Common myeloid progenitor, CD34-positive (primary cell): ENCODE measurements around the gene CHP1.

ENCODE experiments used
- CTCF ChIA-PET: fragments of 350-600 bp; sonication (Branson Sonifier 250); formaldehyde crosslinking; loops from one replicate; lab custom pipeline; 2021; ENCODE audit warnings: antibody characterized with exemption; lab: Charles Lee
- POLR2A ChIA-PET: fragments of 350-600 bp; sonication (Branson Sonifier 250); formaldehyde crosslinking; loops from one replicate; lab custom pipeline; 2021; ENCODE audit warnings: antibody characterized with exemption; lab: Charles Lee
- DNase-seq, 3 donors: peaks; one replicate each; pipeline versions ENCODE4 v3.0.0 to v3.0.0-alpha.2; 2013
- H3K27ac ChIP-seq, 2 experiments: 1 replicate in 1 of 2; 2 replicates in 1 of 2; pipeline ENCODE4 v1.7.0; 2013; ENCODE audit warnings: inconsistent platforms in 2 of 2, low read length in 2 of 2, mild to moderate bottlenecking in 2 of 2, low read depth in 1 of 2, moderate library complexity in 1 of 2; ENCODE audit not compliant: severe bottlenecking in 2 of 2, insufficient read depth in 1 of 2, poor library complexity in 1 of 2
- H3K27me3 ChIP-seq, 5 experiments: replicated peaks in 2 of 5; 1 replicate in 3 of 5; 2 replicates in 2 of 5; pipeline versions ENCODE4 v1.6.1 to v1.7.0; 2013; ENCODE audit warnings: low read length in 4 of 5, mild to moderate bottlenecking in 2 of 5, moderate library complexity in 2 of 5, inconsistent platforms in 1 of 5; ENCODE audit not compliant: insufficient read depth in 5 of 5, control insufficient read depth in 4 of 5
- H3K36me3 ChIP-seq, 4 experiments: 1 replicate in 2 of 4; 2 replicates in 2 of 4; pipeline versions ENCODE4 v1.6.1 to v1.7.0; 2013; ENCODE audit warnings: low read length in 3 of 4, control low read depth in 1 of 4, mild to moderate bottlenecking in 1 of 4; ENCODE audit not compliant: control insufficient read depth in 4 of 4, insufficient read depth in 4 of 4
- H3K4me1 ChIP-seq, 4 experiments: 1 replicate in 3 of 4; 2 replicates in 1 of 4; pipeline versions ENCODE4 v1.6.1 to v1.7.1; 2013; ENCODE audit warnings: low read length in 3 of 4, mild to moderate bottlenecking in 3 of 4, control low read depth in 1 of 4, inconsistent platforms in 1 of 4, moderate library complexity in 1 of 4; ENCODE audit not compliant: control insufficient read depth in 4 of 4, insufficient read depth in 4 of 4; ENCODE audit errors: control extremely low read depth in 1 of 4
- H3K4me3 ChIP-seq, 7 experiments: 1 replicate in 4 of 7; 2 replicates in 3 of 7; pipeline versions ENCODE4 v1.5.1 to v1.7.0; 2013; ENCODE audit warnings: mild to moderate bottlenecking in 7 of 7, low read length in 6 of 7, moderate library complexity in 6 of 7, inconsistent platforms in 2 of 7, low read depth in 2 of 7, control low read depth in 1 of 7; ENCODE audit not compliant: insufficient read depth in 4 of 7, control insufficient read depth in 1 of 7; ENCODE audit errors: extremely low read depth in 1 of 7
- H3K9me3 ChIP-seq, 5 experiments: 1 replicate in 4 of 5; 2 replicates in 1 of 5; pipeline versions ENCODE4 v1.6.1 to v1.7.1; 2013; ENCODE audit warnings: low read length in 4 of 5, mild to moderate bottlenecking in 2 of 5, inconsistent platforms in 1 of 5, low read depth in 1 of 5, moderate library complexity in 1 of 5; ENCODE audit not compliant: control insufficient read depth in 4 of 5, insufficient read depth in 2 of 5; ENCODE audit errors: control extremely low read depth in 1 of 5
- WGBS: methylation state at CpG from one replicate; pipeline ENCODE4 v1.1.5; 2013; ENCODE audit not compliant: insufficient coverage; 5-methylcytosine and 5-hydroxymethylcytosine counted together

Gene CHP1

DNA sequence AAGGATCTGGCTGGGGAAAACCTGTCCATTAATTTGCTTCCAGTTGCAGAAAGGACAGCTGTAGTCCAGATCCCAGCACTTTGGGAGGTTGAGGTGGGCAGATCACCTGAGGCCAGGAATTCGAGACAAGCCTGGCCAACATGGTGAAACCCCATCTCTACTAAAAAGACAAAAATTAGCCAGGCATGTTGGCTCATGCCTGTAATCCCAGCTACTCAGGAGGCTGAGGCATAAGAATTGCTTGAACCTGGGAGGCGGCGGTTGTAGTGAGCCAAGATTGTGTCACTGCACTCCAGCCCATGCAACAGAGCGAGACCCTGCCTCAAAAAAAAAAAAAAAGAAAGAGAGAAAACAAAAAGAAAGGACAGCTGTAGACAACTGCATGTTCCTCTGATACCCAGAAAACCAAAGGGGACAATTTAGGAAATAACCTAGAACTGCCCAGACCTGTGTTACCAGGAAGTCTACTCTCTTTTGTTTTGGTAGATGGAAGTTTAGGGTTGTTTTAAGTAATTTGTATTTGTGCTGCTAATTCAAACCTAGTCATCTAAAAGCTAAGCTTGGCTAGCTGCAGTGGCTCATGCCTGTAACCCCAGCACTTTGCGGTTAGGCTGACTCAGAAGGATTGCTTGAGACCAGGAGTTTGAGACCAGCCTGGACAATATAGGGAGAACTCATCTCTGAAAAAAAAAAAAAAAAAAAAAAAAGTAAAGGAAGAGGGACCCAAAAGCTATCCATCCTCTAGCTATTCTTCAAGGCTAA lies 23.2 kb upstream of the CHP1 start:
- ChIA-PET POLR2A (no interaction called here), CTCF (interaction anchor here (1.2 kb wide), 1 partner anchor 19 kb away, joined by 3 read pairs; no protein-coding TSS in a partner anchor)
- Histone ChIP-seq H3K27me3 (no peaks in the 10 kb centered on the region), H3K27ac (no peak overlapping the region), H3K9me3 (no peaks in the 10 kb centered on the region), H3K4me1 (no peaks in the 10 kb centered on the region), H3K36me3 (no peaks in the 10 kb centered on the region), H3K4me3 (no peak overlapping the region)
- DNase-seq: no peak
- WGBS: 95% methylated on average over 2 of the region's 5 CpGs

DNA sequence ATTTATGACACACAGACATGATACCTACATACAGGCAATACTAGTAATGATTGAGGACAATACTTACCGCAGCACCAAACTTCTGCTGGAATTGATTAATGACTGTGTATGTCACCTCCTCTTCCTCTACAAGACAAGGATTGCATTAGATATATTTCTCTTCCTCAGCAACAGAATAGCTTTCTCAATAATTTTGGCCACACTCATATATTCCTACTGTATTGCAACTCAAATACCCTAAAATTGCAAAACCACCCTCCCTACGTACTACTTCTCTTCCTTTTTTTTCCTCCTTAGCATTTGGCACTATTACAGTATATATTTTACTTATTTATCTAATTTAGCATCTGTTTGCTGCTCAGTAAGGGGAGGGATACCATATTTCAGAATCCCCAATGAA lies 15.4 kb upstream of the CHP1 start:
- ChIA-PET CTCF (no interaction called here), POLR2A (no interaction called here)
- H3K4me1 ChIP-seq: no peaks in the 10 kb centered on the region
- H3K27me3 ChIP-seq: peaks cover 0 to 2% (median 0%) of the 10 kb centered on the region in 5 experiments
- no peaks in the 10 kb centered on the region for H3K36me3 ChIP-seq
- H3K9me3 ChIP-seq: no peaks in the 10 kb centered on the region
- no CpG with 5 or more reads among the region's 2 CpGs for WGBS
- H3K4me3 ChIP-seq: no peak overlapping the region
- DNase-seq: peak in 2 of 3 donors; percentile 6
- H3K27ac ChIP-seq: no peak overlapping the region

DNA sequence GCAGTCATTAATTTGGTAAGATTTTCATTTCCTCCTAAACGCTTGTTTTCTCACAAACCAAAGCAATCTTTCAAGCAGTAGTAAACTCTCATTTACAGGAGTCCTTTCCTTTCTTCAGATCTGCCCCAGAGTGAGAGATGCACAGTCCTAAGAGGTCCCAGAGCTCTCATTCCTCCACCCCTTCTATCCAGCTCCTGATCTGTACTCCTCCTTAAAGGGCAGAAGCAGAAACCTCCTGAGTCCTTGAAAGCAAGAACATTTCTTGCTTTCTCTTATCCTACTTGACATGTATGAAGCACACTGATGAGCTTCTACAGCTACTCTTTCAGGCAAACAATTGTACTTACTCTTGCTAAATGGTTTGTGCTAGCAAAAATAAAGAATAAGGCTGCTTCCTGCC lies 12.2 kb upstream of the CHP1 start:
- Histone ChIP-seq H3K4me3 (no peak overlapping the region), H3K4me1 (no peaks in the 10 kb centered on the region), H3K27ac (no peak overlapping the region), H3K36me3 (no peaks in the 10 kb centered on the region), H3K27me3 (peaks cover 0 to 2% (median 0%) of the 10 kb centered on the region in 5 experiments), H3K9me3 (no peaks in the 10 kb centered on the region)
- no peak for DNase-seq
- POLR2A ChIA-PET: no interaction called here
- CTCF ChIA-PET: no interaction called here
- WGBS: 25% methylated on average over 1 of the region's 1 CpG

DNA sequence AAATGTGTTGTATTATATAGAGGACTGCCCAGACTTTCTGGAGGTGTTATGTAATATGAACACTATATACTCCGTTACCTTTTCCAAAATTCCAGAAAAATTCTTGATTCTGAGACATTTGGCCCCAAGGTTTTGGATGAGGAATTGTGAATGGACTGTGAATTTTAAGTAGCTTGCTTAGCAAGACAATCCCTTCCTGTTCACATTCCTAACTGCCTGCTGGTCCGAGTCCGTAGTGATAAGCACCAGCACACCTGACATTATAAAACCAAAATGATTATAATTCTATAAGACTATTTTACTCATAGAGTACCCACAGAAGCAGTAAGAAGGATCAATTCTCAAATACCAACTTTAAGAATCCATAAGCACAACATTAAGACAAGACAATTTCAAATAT lies 11.7 kb upstream of the CHP1 start:
- ChIA-PET POLR2A (no interaction called here), CTCF (no interaction called here)
- Histone ChIP-seq H3K4me3 (no peak overlapping the region), H3K9me3 (no peaks in the 10 kb centered on the region), H3K27me3 (peaks cover 0 to 2% (median 0%) of the 10 kb centered on the region in 5 experiments), H3K4me1 (no peaks in the 10 kb centered on the region), H3K27ac (no peak overlapping the region), H3K36me3 (no peaks in the 10 kb centered on the region)
- WGBS: no CpG with 5 or more reads among the region's 3 CpGs
- no peak for DNase-seq

DNA sequence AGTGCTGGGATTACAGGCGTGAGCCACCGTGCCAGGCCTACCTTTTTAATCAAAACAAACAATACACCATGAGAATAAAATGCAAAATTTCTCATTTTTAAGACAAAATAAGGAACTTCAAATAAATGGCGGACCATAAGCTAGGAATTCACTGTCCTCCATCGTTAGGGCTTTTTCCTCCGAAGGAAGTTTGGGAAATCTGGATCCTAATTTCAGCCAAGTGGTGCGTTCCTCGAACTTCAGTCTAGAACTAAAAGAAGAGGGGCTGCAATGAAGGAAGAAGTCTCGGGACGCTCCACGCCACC lies 771 bp upstream of the CHP1 start:
- H3K4me3 ChIP-seq: peak overlapping the region in 3 of 7 experiments; percentile 48 to 96 (median 86)
- ChIA-PET CTCF (interaction anchor here (0.8 to 2.7 kb wide), 3 partner anchors 29 to 118 kb away, joined by 3 to 8 read pairs (median 3); no protein-coding TSS in a partner anchor), POLR2A (interaction anchor here (1.5 kb wide), 1 partner anchor 11 kb away, joined by 4 read pairs; no protein-coding TSS in a partner anchor)
- H3K36me3 ChIP-seq: peaks cover 0 to 2% (median 0%) of the 10 kb centered on the region in 4 experiments
- H3K9me3 ChIP-seq: no peaks in the 10 kb centered on the region
- DNase-seq: no peak
- no peaks in the 10 kb centered on the region for H3K27me3 ChIP-seq
- peak overlapping the region in 1 of 2 experiments; percentile 86 for H3K27ac ChIP-seq
- 24% methylated on average over 8 of the region's 10 CpGs for WGBS
- peaks cover 7 to 23% (median 10%) of the 10 kb centered on the region in 4 experiments for H3K4me1 ChIP-seq

DNA sequence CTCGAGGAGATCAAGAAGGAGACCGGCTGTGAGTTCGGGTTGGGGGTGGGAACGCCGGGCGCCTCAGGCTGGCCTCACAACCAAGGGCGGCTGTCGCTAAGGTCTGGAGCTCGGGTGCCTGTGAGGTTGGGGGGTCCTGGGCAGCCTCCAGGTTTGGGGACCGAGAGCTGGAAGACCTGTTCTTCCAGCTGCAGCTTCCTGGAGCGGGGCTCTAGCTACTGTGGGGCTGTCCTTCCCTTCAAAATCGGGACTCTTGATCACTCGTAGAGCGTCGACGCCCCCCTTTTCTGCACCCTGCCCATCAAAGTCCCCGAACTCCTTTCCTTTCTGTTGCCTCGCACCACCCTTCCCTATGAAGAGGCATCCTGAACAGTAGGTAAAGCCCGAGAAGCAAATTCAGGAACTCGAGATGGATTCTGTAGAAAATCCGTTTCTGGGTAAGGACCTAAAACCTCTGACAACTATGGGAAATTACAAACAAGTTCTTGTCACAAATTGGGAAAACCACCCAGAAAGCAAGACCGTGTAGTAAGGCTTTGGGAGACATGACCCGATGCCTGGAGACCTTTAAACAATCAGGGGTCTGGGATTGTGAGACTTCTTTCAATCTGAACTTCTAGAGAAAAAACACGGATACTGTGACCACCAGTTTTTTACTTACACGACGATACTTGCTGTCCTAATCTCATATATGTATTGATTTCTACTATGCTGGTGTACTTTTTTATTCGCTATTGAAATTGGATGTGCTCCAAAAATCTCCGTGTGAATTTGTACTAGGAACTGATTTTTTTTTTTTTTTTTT lies 556 bp downstream of the CHP1 start:
- Histone ChIP-seq H3K27me3 (no peaks in the 10 kb centered on the region), H3K36me3 (peaks cover 0 to 2% (median 0%) of the 10 kb centered on the region in 4 experiments), H3K4me3 (peak overlapping the region; percentile 67 to 96 (median 86)), H3K9me3 (no peaks in the 10 kb centered on the region), H3K4me1 (peaks cover 7 to 23% (median 10%) of the 10 kb centered on the region in 4 experiments), H3K27ac (peak overlapping the region; percentile 58 to 86)
- 4% methylated on average over 22 of the region's 28 CpGs for WGBS
- CTCF ChIA-PET: interaction anchor here (0.7 to 2.7 kb wide), 5 partner anchors 9 to 331 kb away, joined by 3 to 9 read pairs (median 3); partner anchors contain the start of genes NUSAP1 and OIP5
- POLR2A ChIA-PET: interaction anchor here (0.6 to 1.5 kb wide), 4 partner anchors 9 to 52 kb away, joined by 3 to 4 read pairs (median 4); no protein-coding TSS in a partner anchor
- DNase-seq: no peak
